ENCODE results near the gene NUBP2. TPM values are rescaled to one million over a fixed set of nuclear protein-coding genes. Genes with fewer than 3 reads are reported as not detected.

Gene NUBP2
- polyA plus RNA-seq, 1 of the 3 experiments (the other 2 are of a cell fraction) = 73.2 TPM

- H3K36me3 ChIP-seq (replicated peaks in 1 of 2; ENCODE audit: control insufficient read depth in 1 of 2, insufficient read depth in 2 of 2, low read length in 1 of 2) = peaks cover 16 to 20% of the 10 kb centered on the region in 2 experiments
- H3K9me3 ChIP-seq = no peaks in the 10 kb centered on the region
- ChIA-PET POLR2A (no interaction called here), CTCF (no interaction called here)
- H3K27ac ChIP-seq (ENCODE audit: low read depth in 2 of 2, low read length in 1 of 2) = no peak overlapping the region
- H2AFZ ChIP-seq (ENCODE audit: low read depth) = no peak overlapping the region
- no peak overlapping the region for H3K9ac ChIP-seq
- H3K4me2 ChIP-seq = no peak overlapping the region
- WGBS (ENCODE audit: low lambda C conversion rate) = 91% methylated on average over 5 of the region's 5 CpGs
- no peaks in the 10 kb centered on the region for H3K9me2 ChIP-seq
- no peaks in the 10 kb centered on the region for H4K20me1 ChIP-seq (ENCODE audit: insufficient read depth)
- H3K27me3 ChIP-seq (ENCODE audit: insufficient read depth) = no peaks in the 10 kb centered on the region
- TF ChIP-seq SMC3 (IDR thresholded peaks at IDR 0.05; ENCODE audit: low read depth, low read length) = no peak
- no peak for TF ChIP-seq ELF1 (IDR thresholded peaks at IDR 0.05)
- no peak for TF ChIP-seq RCOR1 (IDR thresholded peaks at IDR 0.05; ENCODE audit: low read length)
- no peak for TF ChIP-seq NFIC (IDR thresholded peaks at IDR 0.05; ENCODE audit: borderline replicate concordance)
- TF ChIP-seq MEF2A (IDR thresholded peaks at IDR 0.05; ENCODE audit: borderline replicate concordance, low read depth) = no peak
- no peak for TF ChIP-seq CTCF (IDR thresholded peaks at IDR 0.05)
- H3F3A ChIP-seq (replicated peaks; ENCODE audit: insufficient read depth) = peaks cover 2% of the 10 kb centered on the region
- DNase-seq = no peak
- no peak overlapping the region for H3K4me3 ChIP-seq (ENCODE audit: low read depth in 2 of 2, low read length in 1 of 2)
- peaks cover 20% of the 10 kb centered on the region for H3K79me2 ChIP-seq (ENCODE audit: insufficient read depth)
- peaks cover 0 to 3% of the 10 kb centered on the region in 2 experiments; a peak in 2 of 4 replicates for H3K4me1 ChIP-seq (ENCODE audit: control insufficient read depth in 1 of 2, insufficient read depth in 2 of 2, low read depth in 1 of 2, low read length in 1 of 2)
These were observed 51.3 kb downstream of the NUBP2 start for GRCh38 chr16:1834096-1834495.

Small RNAs within 50 kb of the gene (small RNA-seq; reads per million reads assigned to genes)
- gene MIR3177 = 0 to 2.6 (median 1.4) reads per million in 7 experiments

Other genes starting within 250 kb of the NUBP2 start
- gene TMEM204, start 249.3 kb upstream of the NUBP2 start, polyA plus RNA-seq (2012; rRNA removed) = 2.1 and 2.3 TPM in 2 replicates
- gene IFT140, start 170.9 kb upstream of the NUBP2 start, polyA plus RNA-seq (2012; rRNA removed) = 13.5 and 19.3 TPM in 2 replicates
- gene CRAMP1, start 170.6 kb upstream of the NUBP2 start, polyA plus RNA-seq (2012; rRNA removed) = 7.6 and 9.5 TPM in 2 replicates
- gene JPT2, start 104.7 kb upstream of the NUBP2 start, polyA plus RNA-seq (2012; rRNA removed) = 36.9 and 67.4 TPM in 2 replicates
- gene MAPK8IP3, start 76.8 kb upstream of the NUBP2 start, polyA plus RNA-seq (2012; rRNA removed) = 53.6 and 57.3 TPM in 2 replicates
- gene NME3, start 11.4 kb upstream of the NUBP2 start, polyA plus RNA-seq (2012; rRNA removed) = 77.2 and 80.4 TPM in 2 replicates
- 10.1 and 15.8 TPM in 2 replicates for gene EME2, start 10.2 kb upstream of the NUBP2 start, polyA plus RNA-seq (2012; rRNA removed)
- 127 and 156 TPM in 2 replicates for gene MRPS34, start 9.8 kb upstream of the NUBP2 start, polyA plus RNA-seq (2012; rRNA removed)
- 40.6 and 41.6 TPM in 2 replicates for gene SPSB3, start 389 bp upstream of the NUBP2 start, polyA plus RNA-seq (2012; rRNA removed)
- 0.02 and 0.03 TPM in 2 replicates for gene IGFALS, start 10.7 kb downstream of the NUBP2 start, polyA plus RNA-seq (2012; rRNA removed)
- 119 and 138 TPM in 2 replicates for gene HAGH, start 43.9 kb downstream of the NUBP2 start, polyA plus RNA-seq (2012; rRNA removed)
- gene FAHD1, start 44.2 kb downstream of the NUBP2 start, polyA plus RNA-seq (2012; rRNA removed) = 58.2 and 59.0 TPM in 2 replicates
- 0.05 TPM in 1 of 2 replicates, not detected in the other for gene MEIOB, start 89.2 kb downstream of the NUBP2 start, polyA plus RNA-seq (2012; rRNA removed)
- 0.03 TPM in 1 of 2 replicates, not detected in the other for gene HS3ST6, start 135.5 kb downstream of the NUBP2 start, polyA plus RNA-seq (2012; rRNA removed)
- gene MSRB1, start 160.2 kb downstream of the NUBP2 start, polyA plus RNA-seq (2012; rRNA removed) = 30.1 and 31.4 TPM in 2 replicates
- not detected in 2 replicates for gene RPL3L, start 171.7 kb downstream of the NUBP2 start, polyA plus RNA-seq (2012; rRNA removed)
- 251 and 468 TPM in 2 replicates for gene NDUFB10, start 176.6 kb downstream of the NUBP2 start, polyA plus RNA-seq (2012; rRNA removed)
- gene RPS2, start 181.9 kb downstream of the NUBP2 start, polyA plus RNA-seq (2012; rRNA removed) = 4,622 and 6,384 TPM in 2 replicates
- gene RNF151, start 183.9 kb downstream of the NUBP2 start, polyA plus RNA-seq (2012; rRNA removed) = 0.07 TPM in 1 of 2 replicates, not detected in the other
- 36.7 and 37.1 TPM in 2 replicates for gene TBL3, start 189.1 kb downstream of the NUBP2 start, polyA plus RNA-seq (2012; rRNA removed)
- gene NOXO1, start 198.5 kb downstream of the NUBP2 start, polyA plus RNA-seq (2012; rRNA removed) = 0.19 and 0.21 TPM in 2 replicates
- gene GFER, start 201.2 kb downstream of the NUBP2 start, polyA plus RNA-seq (2012; rRNA removed) = 13.3 and 20.4 TPM in 2 replicates
- 10.7 and 10.8 TPM in 2 replicates for gene SYNGR3, start 207.0 kb downstream of the NUBP2 start, polyA plus RNA-seq (2012; rRNA removed)
- 38.1 and 47.8 TPM in 2 replicates for gene ZNF598, start 226.9 kb downstream of the NUBP2 start, polyA plus RNA-seq (2012; rRNA removed)
- gene NPW, start 236.8 kb downstream of the NUBP2 start, polyA plus RNA-seq (2012; rRNA removed) = 0.62 and 1.1 TPM in 2 replicates
- 45.2 and 53.8 TPM in 2 replicates for gene NHERF2, start 243.9 kb downstream of the NUBP2 start, polyA plus RNA-seq (2012; rRNA removed)

Measured in SK-N-SH (cell line).